Vagina (tissue), 2 donors: Measurements from ENCODE around the gene OR10G3.

Source experiments
- CTCF ChIP-seq, 3 experiments: fragments of 450-650 bp in 2 of 3; fragments of 200-600 bp in 1 of 3; sonication (generic) in 1 of 3; IDR thresholded peaks; one replicate each; pipeline ENCODE4 v1.5.1; 2017 to 2019; ENCODE audit warnings: antibody characterized with exemption in 3 of 3, mild to moderate bottlenecking in 2 of 3, moderate library complexity in 2 of 3
- POLR2A ChIP-seq, 2 donors: fragments of 450-650 bp; IDR thresholded peaks; one replicate each; pipeline ENCODE4 v1.6.1; 2017; ENCODE audit warnings: antibody characterized with exemption in 2 of 2, mild to moderate bottlenecking in 2 of 2, moderate library complexity in 2 of 2
- POLR2AphosphoS5 ChIP-seq, 2 donors: sonication (generic); formaldehyde crosslinking; IDR thresholded peaks; one replicate each; pipeline ENCODE4 v1.9.0; 2017; ENCODE audit warnings: antibody characterized with exemption in 2 of 2, mild to moderate bottlenecking in 2 of 2, low read depth in 1 of 2; ENCODE audit not compliant: insufficient read depth in 1 of 2

- TF ChIP-seq CTCF (IDR thresholded peaks at IDR 0.05), result no peak
- TF ChIP-seq POLR2A (IDR thresholded peaks at IDR 0.05), result no peak
- no peak for TF ChIP-seq POLR2AphosphoS5 (IDR thresholded peaks at IDR 0.05; ENCODE audit: insufficient read depth in 1 of 2, low read depth in 1 of 2)
Observed at GRCh38 chr14:21553266-21553665, 26.6 kb downstream of the OR10G3 start.
